HEK293 (cell line): ENCODE results near the gene C17orf113.

ENCODE experiments used
- CTCF ChIA-PET: fragments of 350-600 bp; formaldehyde crosslinking; extraction: SDS; loops from one replicate; lab custom pipeline; 2021; ENCODE audit warnings: antibody characterized with exemption; lab: Yijun Ruan, JAX
- POLR2A ChIA-PET: fragments of 300-600 bp; formaldehyde crosslinking; extraction: SDS; loops from one replicate; lab custom pipeline; 2020; ENCODE audit warnings: antibody characterized with exemption, inconsistent platforms; lab: Yijun Ruan, JAX
- H3K27ac ChIP-seq: fragments of 200-500 bp; sonication (Bioruptor generic); 2 replicates; pipeline ENCODE4 v1.5.1; 2014; ENCODE audit warnings: low read depth, low read length, control low read depth, inconsistent platforms; ENCODE audit errors: extremely low read depth
- H3K36me3 ChIP-seq, 2 experiments: fragments of 200-500 bp in 1 of 2; sonication (Bioruptor generic) in 1 of 2; 1 replicate in 1 of 2; 2 replicates in 1 of 2; pipeline ENCODE4 v1.5.1; 2014 to 2017; ENCODE audit warnings: inconsistent platforms in 2 of 2, low read length in 2 of 2; ENCODE audit not compliant: control insufficient read depth in 2 of 2, insufficient read depth in 1 of 2
- H3K4me1 ChIP-seq: fragments of 200-500 bp; sonication (Bioruptor generic); 2 replicates; pipeline ENCODE4 v1.5.1; 2014; ENCODE audit warnings: mild to moderate bottlenecking, low read length, inconsistent platforms; ENCODE audit not compliant: control insufficient read depth, insufficient read depth
- H3K4me3 ChIP-seq: 2 replicates; pipeline ENCODE4 v1.5.1; 2011; ENCODE audit warnings: low read depth, mild to moderate bottlenecking, control low read depth, low read length, moderate library complexity
- H3K9me3 ChIP-seq: fragments of 200-500 bp; sonication (Bioruptor generic); 2 replicates; pipeline ENCODE4 v1.5.1; 2014; ENCODE audit warnings: low read depth, low read length, inconsistent platforms; ENCODE audit not compliant: control insufficient read depth, insufficient read depth
- ATF2 ChIP-seq: fragments of 450-650 bp; formaldehyde crosslinking; IDR thresholded peaks from 2 replicates; pipeline ENCODE4 v1.5.1; 2016; ENCODE audit warnings: missing biosample characterization, missing genetic modification characterization, low read depth
- GLIS1 ChIP-seq: fragments of 450-650 bp; formaldehyde crosslinking; IDR thresholded peaks from 2 replicates; pipeline ENCODE4 v1.5.1; 2016; ENCODE audit warnings: missing biosample characterization, missing genetic modification characterization
- GLIS2 ChIP-seq: fragments of 450-650 bp; formaldehyde crosslinking; IDR thresholded peaks from 2 replicates; pipeline ENCODE4 v1.5.1; 2016; ENCODE audit warnings: missing biosample characterization, missing genetic modification characterization
- PRDM6 ChIP-seq: fragments of 450-650 bp; formaldehyde crosslinking; IDR thresholded peaks from 2 replicates; pipeline ENCODE4 v1.5.1; 2017; ENCODE audit warnings: missing biosample characterization, missing genetic modification characterization
- WT1 ChIP-seq: fragments of 450-650 bp; formaldehyde crosslinking; IDR thresholded peaks from 2 replicates; pipeline ENCODE4 v1.5.1; 2016; ENCODE audit warnings: missing biosample characterization, missing genetic modification characterization
- ZBTB6 ChIP-seq: fragments of 450-650 bp; formaldehyde crosslinking; IDR thresholded peaks from 2 replicates; pipeline ENCODE4 v1.5.1; 2017; ENCODE audit warnings: missing biosample characterization, missing genetic modification characterization
- ZBTB7A ChIP-seq: fragments of 450-650 bp; formaldehyde crosslinking; IDR thresholded peaks from 2 replicates; pipeline ENCODE4 v1.5.1; 2016; ENCODE audit warnings: low read depth, missing biosample characterization, missing genetic modification characterization
- ZFP37 ChIP-seq: fragments of 450-650 bp; formaldehyde crosslinking; IDR thresholded peaks from 2 replicates; pipeline ENCODE4 v1.5.1; 2016; ENCODE audit warnings: missing biosample characterization, missing genetic modification characterization
- ZNF18 ChIP-seq: fragments of 450-650 bp; formaldehyde crosslinking; IDR thresholded peaks from 2 replicates; pipeline ENCODE4 v1.5.1; 2016; ENCODE audit warnings: missing biosample characterization, missing genetic modification characterization
- ZNF211 ChIP-seq: fragments of 450-650 bp; formaldehyde crosslinking; IDR thresholded peaks from 2 replicates; pipeline ENCODE4 v1.5.1; 2016; ENCODE audit warnings: low read depth, missing biosample characterization, missing genetic modification characterization
- ZNF214 ChIP-seq: fragments of 450-650 bp; formaldehyde crosslinking; IDR thresholded peaks from 2 replicates; pipeline ENCODE4 v1.5.1; 2017; ENCODE audit warnings: missing biosample characterization, mild to moderate bottlenecking, missing genetic modification characterization, borderline replicate concordance
- ZNF223 ChIP-seq: fragments of 450-650 bp; formaldehyde crosslinking; IDR thresholded peaks from 2 replicates; pipeline ENCODE4 v1.5.1; 2016; ENCODE audit warnings: missing biosample characterization, missing genetic modification characterization
- ZNF239 ChIP-seq: fragments of 450-650 bp; formaldehyde crosslinking; IDR thresholded peaks from 2 replicates; pipeline ENCODE4 v1.5.1; 2016; ENCODE audit warnings: missing biosample characterization, missing genetic modification characterization
- ZNF26 ChIP-seq: fragments of 450-650 bp; formaldehyde crosslinking; IDR thresholded peaks from 2 replicates; pipeline ENCODE4 v1.5.1; 2016; ENCODE audit warnings: missing biosample characterization, missing genetic modification characterization
- ZNF280D ChIP-seq: fragments of 450-650 bp; formaldehyde crosslinking; IDR thresholded peaks from 2 replicates; pipeline ENCODE4 v1.5.1; 2016; ENCODE audit warnings: missing biosample characterization, missing genetic modification characterization
- ZNF473 ChIP-seq: fragments of 450-650 bp; formaldehyde crosslinking; IDR thresholded peaks from 2 replicates; pipeline ENCODE4 v1.5.1; 2017; ENCODE audit warnings: missing biosample characterization, missing genetic modification characterization
- ZNF548 ChIP-seq: fragments of 450-650 bp; formaldehyde crosslinking; IDR thresholded peaks from 2 replicates; pipeline ENCODE4 v1.5.1; 2016; ENCODE audit warnings: missing biosample characterization, missing genetic modification characterization
- ZNF600 ChIP-seq: fragments of 450-650 bp; formaldehyde crosslinking; IDR thresholded peaks from 2 replicates; pipeline ENCODE4 v1.5.1; 2016; ENCODE audit warnings: missing biosample characterization, missing genetic modification characterization
- ZNF677 ChIP-seq: fragments of 450-650 bp; IDR thresholded peaks from 2 replicates; pipeline ENCODE4 v1.5.0; 2018; ENCODE audit warnings: missing biosample characterization, mild to moderate bottlenecking, missing genetic modification characterization, moderate library complexity
- ZNF692 ChIP-seq: fragments of 450-650 bp; formaldehyde crosslinking; IDR thresholded peaks from 2 replicates; pipeline ENCODE4 v1.5.1; 2016; ENCODE audit warnings: missing biosample characterization, missing genetic modification characterization
- ZNF704 ChIP-seq: fragments of 450-650 bp; formaldehyde crosslinking; IDR thresholded peaks from 2 replicates; pipeline ENCODE4 v1.5.1; 2016; ENCODE audit warnings: missing biosample characterization, missing genetic modification characterization
- ZNF837 ChIP-seq: fragments of 450-650 bp; formaldehyde crosslinking; IDR thresholded peaks from 2 replicates; pipeline ENCODE4 v1.5.1; 2016; ENCODE audit warnings: missing biosample characterization, missing genetic modification characterization
- ZNF843 ChIP-seq: fragments of 450-650 bp; formaldehyde crosslinking; IDR thresholded peaks from 2 replicates; pipeline ENCODE4 v1.5.1; 2016; ENCODE audit warnings: missing biosample characterization, missing genetic modification characterization

The C17orf113 gene

GRCh38 chr17:42049834-42050392 is 488 bp downstream of the C17orf113 start:
- no peaks in the 10 kb centered on the region for H3K9me3 ChIP-seq
- H3K36me3 ChIP-seq: no peaks in the 10 kb centered on the region
- POLR2A ChIA-PET: no interaction called here
- H3K27ac ChIP-seq: peak overlapping the region; percentile 38; the same call in 1 of the 2 replicates
- H3K4me1 ChIP-seq: no peaks in the 10 kb centered on the region; the same call in 1 of the 2 replicates
- H3K4me3 ChIP-seq: peak overlapping the region; percentile 50
- CTCF ChIA-PET: interaction anchor here (0.6 to 1.7 kb wide), 10 partner anchors 12 to 369 kb away, joined by 3 to 10 read pairs (median 4); no protein-coding TSS in a partner anchor
- no peak for TF ChIP-seq ZNF843 (tag by site-specific recombination)
- TF ChIP-seq ZNF692 (tag by site-specific recombination): no peak
- TF ChIP-seq ZNF214 (tag by site-specific recombination): no peak
- no peak for TF ChIP-seq ZFP37
- no peak for TF ChIP-seq ZNF18 (tag by site-specific recombination)
- no peak for TF ChIP-seq ZNF211 (tag by site-specific recombination)
- TF ChIP-seq WT1 (tag by site-specific recombination): no peak
- TF ChIP-seq ZNF677: no peak
- no peak for TF ChIP-seq ZNF280D (tag by site-specific recombination)
- no peak for TF ChIP-seq ZBTB7A (tag by site-specific recombination)
- TF ChIP-seq ZNF548 (tag by site-specific recombination): no peak
- TF ChIP-seq PRDM6 (tag by site-specific recombination): no peak
- no peak for TF ChIP-seq ZNF837 (tag by site-specific recombination)
- no peak for TF ChIP-seq ZNF704 (tag by site-specific recombination)
- TF ChIP-seq GLIS1: peak; percentile 42
- TF ChIP-seq ATF2 (tag by site-specific recombination): no peak
- TF ChIP-seq ZNF600: no peak
- no peak for TF ChIP-seq ZNF239
- TF ChIP-seq ZNF26 (tag by site-specific recombination): no peak
- TF ChIP-seq ZBTB6 (tag by site-specific recombination): no peak
- no peak for TF ChIP-seq ZNF223 (tag by site-specific recombination)
- no peak for TF ChIP-seq ZNF473 (tag by site-specific recombination)
- peak; percentile 80 for TF ChIP-seq GLIS2 (tag by site-specific recombination)
